DOHH2 (cell line): ENCODE measurements around the gene SLC35D1.

Experiments
- CTCF ChIP-seq: fragments of 200-600 bp; sonication (generic); IDR thresholded peaks from one replicate; pipeline ENCODE4 v1.5.1; 2014; ENCODE audit warnings: antibody characterized with exemption, mild to moderate bottlenecking, low read depth, low read length; ENCODE audit not compliant: poor library complexity, severe bottlenecking
- EZH2phosphoT487 ChIP-seq: fragments of 200-600 bp; sonication (generic); IDR thresholded peaks from 2 replicates; pipeline ENCODE4 v1.6.1; 2017; ENCODE audit warnings: borderline replicate concordance, mild to moderate bottlenecking, antibody characterized with exemption, low read length, moderate library complexity, mixed read lengths

GRCh38 chr1:67004176-67004575 lies 49.8 kb downstream of the SLC35D1 start:
- TF ChIP-seq CTCF (no peak), EZH2phosphoT487 (no peak)
